ENCODE data around the gene ZDHHC24.

DNA sequence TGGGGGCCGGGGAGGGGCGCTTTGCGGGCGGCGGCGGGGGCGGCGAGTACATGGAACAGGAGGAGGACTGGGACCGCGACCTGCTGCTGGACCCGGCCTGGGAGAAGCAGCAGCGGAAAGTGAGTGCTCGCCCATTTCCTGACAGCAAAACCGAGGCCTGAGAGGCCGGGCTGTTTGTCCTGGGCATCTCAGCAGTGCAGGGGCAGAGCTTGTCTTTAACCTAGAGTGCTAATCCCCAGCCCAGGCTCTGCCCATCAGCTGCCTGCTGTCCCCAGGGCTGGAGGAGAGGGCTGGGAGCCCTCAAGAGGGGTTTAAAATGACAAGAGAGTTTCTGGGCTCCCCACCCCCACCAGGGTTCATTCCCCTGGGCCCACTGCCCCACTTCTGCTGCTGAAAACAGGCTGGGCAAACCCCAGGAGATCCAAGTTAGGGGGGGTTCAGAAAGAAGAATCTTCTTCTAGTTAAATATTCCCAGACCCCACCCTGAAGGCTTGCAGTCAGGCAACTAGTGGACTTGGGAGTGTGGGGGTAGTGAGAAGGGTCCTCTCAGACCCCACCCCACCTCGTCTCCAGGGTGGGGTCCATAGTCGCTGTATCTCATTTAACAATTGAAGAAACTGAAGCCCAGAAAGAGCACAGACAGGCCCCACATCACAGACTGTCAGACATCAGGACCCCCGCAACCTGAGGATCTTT, 1.3 kb upstream of the ZDHHC24 start:
- TF ChIP-seq, protein P1, sequence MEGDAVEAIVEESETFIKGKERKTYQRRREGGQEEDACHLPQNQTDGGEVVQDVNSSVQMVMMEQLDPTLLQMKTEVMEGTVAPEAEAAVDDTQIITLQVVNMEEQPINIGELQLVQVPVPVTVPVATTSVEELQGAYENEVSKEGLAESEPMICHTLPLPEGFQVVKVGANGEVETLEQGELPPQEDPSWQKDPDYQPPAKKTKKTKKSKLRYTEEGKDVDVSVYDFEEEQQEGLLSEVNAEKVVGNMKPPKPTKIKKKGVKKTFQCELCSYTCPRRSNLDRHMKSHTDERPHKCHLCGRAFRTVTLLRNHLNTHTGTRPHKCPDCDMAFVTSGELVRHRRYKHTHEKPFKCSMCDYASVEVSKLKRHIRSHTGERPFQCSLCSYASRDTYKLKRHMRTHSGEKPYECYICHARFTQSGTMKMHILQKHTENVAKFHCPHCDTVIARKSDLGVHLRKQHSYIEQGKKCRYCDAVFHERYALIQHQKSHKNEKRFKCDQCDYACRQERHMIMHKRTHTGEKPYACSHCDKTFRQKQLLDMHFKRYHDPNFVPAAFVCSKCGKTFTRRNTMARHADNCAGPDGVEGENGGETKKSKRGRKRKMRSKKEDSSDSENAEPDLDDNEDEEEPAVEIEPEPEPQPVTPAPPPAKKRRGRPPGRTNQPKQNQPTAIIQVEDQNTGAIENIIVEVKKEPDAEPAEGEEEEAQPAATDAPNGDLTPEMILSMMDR (IDR thresholded peaks at IDR 0.05): no peak
- no peak for TF ChIP-seq POLR2AphosphoS5 (IDR thresholded peaks at IDR 0.05; ENCODE audit: low read depth, low read length)

All from Panc1 (cell line).